Heart right ventricle (tissue), 16 donors: ENCODE data around the gene BCOR. TPM values are rescaled to one million over a fixed set of nuclear protein-coding genes. Genes with fewer than 3 reads are reported as not detected.

ENCODE experiments used
- ATAC-seq, 8 donors: fragments of 200-7000 bp; cut with Tn5 transposase; one replicate each; pipeline ENCODE4 v1.9.1; 2020; ENCODE audit warnings: mild to moderate bottlenecking in 8 of 8, moderate library complexity in 8 of 8, moderate number of reproducible peaks in 1 of 8
- DNase-seq, 2 donors: peaks; one replicate each; pipeline ENCODE4 v3.0.0-alpha.2; 2020
- H3K27ac ChIP-seq, 10 donors: fragments of 200-600 bp; sonication (generic) in 2 of 10; one replicate each; pipeline versions ENCODE4 v1.5.0 to v1.8.0; 2020 to 2022; ENCODE audit warnings: mild to moderate bottlenecking in 3 of 10
- H3K27me3 ChIP-seq, 7 donors: fragments of 200-600 bp; one replicate each; pipeline ENCODE4 v1.8.0; 2021 to 2022; ENCODE audit warnings: mild to moderate bottlenecking in 2 of 7
- H3K36me3 ChIP-seq, 9 donors: fragments of 200-600 bp; sonication (generic) in 1 of 9; one replicate each; pipeline versions ENCODE4 v1.5.0 to v1.8.0; 2020 to 2022; ENCODE audit warnings: mild to moderate bottlenecking in 2 of 9
- H3K4me1 ChIP-seq, 9 donors: fragments of 200-600 bp; sonication (generic) in 1 of 9; one replicate each; pipeline versions ENCODE4 v1.5.0 to v1.8.0; 2020 to 2022; ENCODE audit warnings: mild to moderate bottlenecking in 4 of 9
- H3K4me3 ChIP-seq, 10 donors: fragments of 200-600 bp; sonication (generic) in 2 of 10; one replicate each; pipeline versions ENCODE4 v1.5.0 to v1.8.0; 2020 to 2022; ENCODE audit warnings: mild to moderate bottlenecking in 7 of 10, moderate library complexity in 2 of 10
- H3K9me3 ChIP-seq, 11 donors: fragments of 200-600 bp in 10 of 11; sonication (generic) in 2 of 11; one replicate each; pipeline versions ENCODE4 v1.5.0 to v1.8.0; 2013 to 2022; ENCODE audit warnings: mild to moderate bottlenecking in 2 of 11, control low read depth in 1 of 11, moderate library complexity in 1 of 11
- CTCF ChIP-seq, 9 donors: fragments of 200-600 bp; sonication (generic) in 2 of 9; IDR thresholded peaks; one replicate each; pipeline versions ENCODE4 v1.5.0 to v1.8.0; 2021 to 2022; ENCODE audit warnings: antibody characterized with exemption in 9 of 9, mild to moderate bottlenecking in 5 of 9, moderate library complexity in 1 of 9
- WGBS, 2 donors: extraction: QIAGEN DNeasy Blood & Tissue Kit; methylation state at CpG; one replicate each; pipeline ENCODE4 v1.1.7; 2013; ENCODE audit warnings: inconsistent platforms in 1 of 2; 5-methylcytosine and 5-hydroxymethylcytosine counted together
- intact Hi-C, 10 donors: fragments of 100-400 bp; cut with DNase I; formaldehyde crosslinking; loops; one replicate each; pipeline versions ENCODE4 v1.11.1 to v1.14.2; 2022
- polyA plus RNA-seq, 2 donors: library from polyadenylated mRNA; stranded (reverse); fragments of 200-250 nt; gene quantifications; one replicate each; pipeline ENCODE4 v1.2.3, GENCODE V29; 2013
- total RNA-seq, 10 donors: library from RNA; stranded (reverse); fragmentation: NEBNext Ultra II Directional in 3 of 10; extraction: Animal tissue kit (Norgen Biotek cat#: 25700) in 3 of 10; gene quantifications; one replicate each; pipeline versions ENCODE4 v1.2.1 to v1.2.4, GENCODE V29; 2021 to 2023
- donor health status: Arrhythmogenic right ventricular cardiomyopathy.
- donor health status: ischemic (EF 13 %, LVEDD 7.1; RV severe dilation, severe dysfunction).
- donor health status: healthy with polysubstance abuse.
- donor health status: DM: no; HTN: yes; CAD: no.
- donor health status: DM: no; HTN: no; CAD: no.
- donor health status: ischemic (EF 25% LVEDD 6.9; RV normal size, moderate dysfunction).
- donor health status: ischemic (EF 25% LVEDD 5.7; RV mildly dilated, moderate dysfunction).
- donor health status: healthy.
- donor health status: DM: yes; HTN: yes; CAD: no.
- donor health status: Ischemic cardiomyopathy.
- donor health status: ischemic (EF 35%, LVEDD 5.7; RV mildly dilated, moderate dysfunction).
- donor health status: nonischemic (EF 11% LVEDD 7.7; RV severe dilation, severe dysfunction).
- donor health status: DM: yes; HTN: yes; CAD: no.
- donor health status: PGD.
- donor health status: ischemic (EF 29% LVEDD 5.4; RV normal size, mild dysfunction).
- donor health status: nonischemic (EF 23%, LVEDD 6.1; RV moderate dilation, normal function).

Gene BCOR
- total and polyA plus RNA-seq, 12 donors = 9.1 to 27.2 (median 19.2) TPM

- no peak overlapping the region for H3K4me3 ChIP-seq
- no peak for TF ChIP-seq CTCF (IDR thresholded peaks at IDR 0.05)
- no peak for ATAC-seq
- WGBS, 2 donors = 75 to 82% methylated on average over 4 of the region's 4 CpGs
- H3K27me3 ChIP-seq = no peaks in the 10 kb centered on the region
- H3K9me3 ChIP-seq = peaks cover 0 to 24% (median 1%) of the 10 kb centered on the region in 11 donors
- H3K36me3 ChIP-seq = peaks cover 0 to 97% (median 33%) of the 10 kb centered on the region in 9 donors
- no peaks in the 10 kb centered on the region for H3K4me1 ChIP-seq
- no peak overlapping the region for H3K27ac ChIP-seq
- intact Hi-C loops = no loop called here
- DNase-seq = no peak
Measured at GRCh38 chrX:40056420-40056819, 41.3 kb downstream of the BCOR start.

DNA sequence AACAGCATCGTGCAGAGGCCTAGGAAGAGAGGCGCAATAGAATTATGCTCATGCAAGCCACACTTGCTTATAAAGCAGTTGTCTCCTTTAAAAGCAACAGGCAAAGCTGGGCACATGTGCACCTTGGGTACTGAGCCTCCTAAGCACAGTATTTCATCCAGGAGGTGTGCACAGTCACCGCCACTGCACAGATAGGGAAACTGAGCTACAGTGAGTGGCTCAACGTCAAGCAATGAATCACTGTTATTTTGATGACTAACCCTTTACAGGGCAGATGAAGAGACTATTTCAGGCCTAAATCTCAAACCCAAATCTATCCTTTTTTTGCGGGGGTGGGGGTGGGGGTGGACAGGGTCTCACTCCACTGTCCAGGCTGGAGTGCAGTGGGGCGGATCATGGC, 42.3 kb downstream of the BCOR start:
- peaks cover 0 to 34% (median 10%) of the 10 kb centered on the region in 11 donors for H3K9me3 ChIP-seq
- H3K4me3 ChIP-seq = no peak overlapping the region
- TF ChIP-seq CTCF (IDR thresholded peaks at IDR 0.05) = no peak
- H3K4me1 ChIP-seq = no peaks in the 10 kb centered on the region
- DNase-seq = no peak
- peaks cover 0 to 97% (median 42%) of the 10 kb centered on the region in 9 donors for H3K36me3 ChIP-seq
- 92 to 96% methylated on average over 6 of the region's 6 CpGs for WGBS, 2 donors
- H3K27me3 ChIP-seq = no peaks in the 10 kb centered on the region
- no peak overlapping the region for H3K27ac ChIP-seq
- intact Hi-C loops = no loop called here
- ATAC-seq = no peak

DNA sequence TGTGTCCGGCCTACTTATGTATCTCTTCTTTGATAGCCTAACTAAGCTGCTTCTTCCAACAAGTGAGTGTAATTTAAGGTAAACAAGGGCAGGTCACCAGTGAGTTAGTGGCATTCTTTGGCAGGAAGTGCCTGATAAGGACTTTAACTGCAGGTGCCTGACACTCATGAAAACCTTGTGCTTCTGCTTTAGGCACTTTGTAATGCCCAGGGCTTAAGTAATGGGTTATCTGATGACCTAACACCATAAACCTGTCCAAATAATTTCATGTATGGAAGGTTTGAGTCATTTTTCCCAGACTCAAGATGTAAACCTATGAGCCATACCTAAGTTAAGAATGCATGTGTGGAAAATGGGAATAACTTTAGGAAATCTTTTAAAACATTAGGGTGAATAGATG, 43.0 kb downstream of the BCOR start:
- TF ChIP-seq CTCF (IDR thresholded peaks at IDR 0.05) = no peak
- H3K4me1 ChIP-seq = no peaks in the 10 kb centered on the region
- WGBS, 2 donors = 71 to 87% methylated on average over 1 of the region's 1 CpG
- no peaks in the 10 kb centered on the region for H3K27me3 ChIP-seq
- peaks cover 0 to 41% (median 15%) of the 10 kb centered on the region in 11 donors for H3K9me3 ChIP-seq
- intact Hi-C loops = no loop called here
- no peak for DNase-seq
- peaks cover 0 to 98% (median 49%) of the 10 kb centered on the region in 9 donors for H3K36me3 ChIP-seq
- H3K4me3 ChIP-seq = no peak overlapping the region
- no peak overlapping the region for H3K27ac ChIP-seq
- ATAC-seq = no peak

- DNase-seq (no peak), ATAC-seq (no peak)
- WGBS, 2 donors = 88 to 100% methylated on average over 1 of the region's 1 CpG
- intact Hi-C loops = no loop called here
- Histone ChIP-seq H3K4me1 (no peaks in the 10 kb centered on the region), H3K36me3 (peaks cover 0 to 79% (median 53%) of the 10 kb centered on the region in 9 donors), H3K27me3 (no peaks in the 10 kb centered on the region), H3K4me3 (no peak overlapping the region), H3K27ac (no peak overlapping the region), H3K9me3 (peaks cover 0 to 63% (median 22%) of the 10 kb centered on the region in 11 donors)
- TF ChIP-seq CTCF (IDR thresholded peaks at IDR 0.05) = no peak
Measured at GRCh38 chrX:40050532-40050931, 47.2 kb downstream of the BCOR start.
